Colonic mucosa (tissue), 4 donors: ENCODE results near the gene TMEM59L. TPM values are rescaled to one million over a fixed set of nuclear protein-coding genes. Genes with fewer than 3 reads are reported as not detected.

ENCODE experiments used
- DNase-seq: peaks from one replicate; pipeline ENCODE4 v3.0.0-alpha.2; 2020
- H3K27ac ChIP-seq: fragments of 200-600 bp; one replicate; pipeline ENCODE4 v1.8.0; 2021
- H3K27me3 ChIP-seq: fragments of 200-600 bp; one replicate; pipeline ENCODE4 v1.8.0; 2021
- H3K36me3 ChIP-seq: fragments of 200-600 bp; one replicate; pipeline ENCODE4 v1.8.0; 2021
- H3K4me1 ChIP-seq: fragments of 200-600 bp; one replicate; pipeline ENCODE4 v1.8.0; 2021; ENCODE audit warnings: mild to moderate bottlenecking
- H3K4me3 ChIP-seq: fragments of 200-600 bp; one replicate; pipeline ENCODE4 v1.8.0; 2021
- H3K9ac ChIP-seq, 2 donors: one replicate each; pipeline ENCODE4 v1.7.0; 2013; ENCODE audit warnings: control low read depth in 2 of 2, low read depth in 2 of 2, low read length in 2 of 2
- H3K9me3 ChIP-seq: fragments of 200-600 bp; one replicate; pipeline ENCODE4 v1.8.0; 2021
- intact Hi-C: fragments of 100-400 bp; cut with DNase I; formaldehyde crosslinking; loops from one replicate; pipeline ENCODE4 v1.14.1; 2022
- total RNA-seq, 2 donors: library from RNA; stranded (reverse); fragmentation: NEBNext Ultra II Directional in 1 of 2; extraction: Animal tissue kit (Norgen Biotek cat#: 25700) in 1 of 2; gene quantifications; one replicate each; pipeline ENCODE4 v1.2.1, GENCODE V29; 2021
- TF ChIP-seq, protein P1 (sequence below): fragments of 200-600 bp; IDR thresholded peaks from one replicate; pipeline ENCODE4 v1.8.0; 2022; ENCODE audit warnings: antibody characterized with exemption, mild to moderate bottlenecking
- donor health status: healthy.
- donor health status: DM: no; HTN: no; CAD: no.
- donor health status: DM: no; HTN: no; CAD: no.

Gene TMEM59L
- total RNA-seq, 2 donors from 2014 or later = 0.27 to 1.4 TPM

DNA sequence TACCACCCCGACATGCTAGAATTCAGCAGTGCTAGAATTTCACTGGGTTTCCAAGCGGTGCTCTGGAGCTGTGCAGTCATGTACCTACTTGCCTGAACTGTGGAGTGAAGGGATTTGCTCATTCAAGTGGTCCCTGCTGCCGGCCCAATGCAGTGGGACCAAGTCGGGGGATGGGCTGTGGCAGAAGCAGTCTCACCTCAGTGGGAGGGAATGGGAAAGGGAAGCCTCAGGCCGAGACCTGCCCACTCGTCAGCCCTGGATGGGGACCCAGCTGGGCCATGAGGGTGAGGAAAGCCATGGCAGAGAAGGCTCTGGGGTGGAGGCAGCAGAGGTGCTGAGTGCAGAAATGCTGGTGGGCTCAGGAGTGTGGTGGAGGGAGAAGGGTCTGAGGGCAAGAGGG, 39.1 kb downstream of the TMEM59L start:
- DNase-seq = no peak
- no peaks in the 10 kb centered on the region for H3K9me3 ChIP-seq
- intact Hi-C loops = no loop called here
- H3K36me3 ChIP-seq = no peaks in the 10 kb centered on the region
- H3K27ac ChIP-seq = no peak overlapping the region
- H3K9ac ChIP-seq = no peak overlapping the region
- no peaks in the 10 kb centered on the region for H3K4me1 ChIP-seq
- no peaks in the 10 kb centered on the region for H3K27me3 ChIP-seq
- H3K4me3 ChIP-seq = no peak overlapping the region
- TF ChIP-seq, protein P1, sequence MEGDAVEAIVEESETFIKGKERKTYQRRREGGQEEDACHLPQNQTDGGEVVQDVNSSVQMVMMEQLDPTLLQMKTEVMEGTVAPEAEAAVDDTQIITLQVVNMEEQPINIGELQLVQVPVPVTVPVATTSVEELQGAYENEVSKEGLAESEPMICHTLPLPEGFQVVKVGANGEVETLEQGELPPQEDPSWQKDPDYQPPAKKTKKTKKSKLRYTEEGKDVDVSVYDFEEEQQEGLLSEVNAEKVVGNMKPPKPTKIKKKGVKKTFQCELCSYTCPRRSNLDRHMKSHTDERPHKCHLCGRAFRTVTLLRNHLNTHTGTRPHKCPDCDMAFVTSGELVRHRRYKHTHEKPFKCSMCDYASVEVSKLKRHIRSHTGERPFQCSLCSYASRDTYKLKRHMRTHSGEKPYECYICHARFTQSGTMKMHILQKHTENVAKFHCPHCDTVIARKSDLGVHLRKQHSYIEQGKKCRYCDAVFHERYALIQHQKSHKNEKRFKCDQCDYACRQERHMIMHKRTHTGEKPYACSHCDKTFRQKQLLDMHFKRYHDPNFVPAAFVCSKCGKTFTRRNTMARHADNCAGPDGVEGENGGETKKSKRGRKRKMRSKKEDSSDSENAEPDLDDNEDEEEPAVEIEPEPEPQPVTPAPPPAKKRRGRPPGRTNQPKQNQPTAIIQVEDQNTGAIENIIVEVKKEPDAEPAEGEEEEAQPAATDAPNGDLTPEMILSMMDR = no peak

DNA sequence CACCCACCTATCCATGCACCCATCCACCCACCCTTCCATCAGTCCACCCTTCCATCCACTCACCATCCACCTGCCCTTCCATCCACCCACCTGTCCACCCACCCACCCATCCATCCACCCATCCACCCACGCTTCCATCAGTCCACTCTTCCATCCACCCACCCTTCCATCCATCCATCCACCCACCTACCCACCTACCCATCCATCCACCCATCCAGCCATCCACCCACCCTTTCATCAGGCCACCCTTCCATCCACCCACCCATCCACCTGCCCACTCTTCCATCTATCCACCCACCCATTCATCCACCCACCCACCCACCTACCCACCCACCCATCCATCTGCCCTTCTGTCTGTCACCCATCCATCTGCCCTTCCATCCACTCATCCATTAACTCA, 41.2 kb downstream of the TMEM59L start:
- no peaks in the 10 kb centered on the region for H3K27me3 ChIP-seq
- no peak overlapping the region for H3K9ac ChIP-seq
- H3K4me3 ChIP-seq = no peak overlapping the region
- H3K4me1 ChIP-seq = no peaks in the 10 kb centered on the region
- no peak for DNase-seq
- TF ChIP-seq, protein P1 = no peak
- intact Hi-C loops = no loop called here
- no peak overlapping the region for H3K27ac ChIP-seq
- no peaks in the 10 kb centered on the region for H3K36me3 ChIP-seq
- H3K9me3 ChIP-seq = no peaks in the 10 kb centered on the region

DNA sequence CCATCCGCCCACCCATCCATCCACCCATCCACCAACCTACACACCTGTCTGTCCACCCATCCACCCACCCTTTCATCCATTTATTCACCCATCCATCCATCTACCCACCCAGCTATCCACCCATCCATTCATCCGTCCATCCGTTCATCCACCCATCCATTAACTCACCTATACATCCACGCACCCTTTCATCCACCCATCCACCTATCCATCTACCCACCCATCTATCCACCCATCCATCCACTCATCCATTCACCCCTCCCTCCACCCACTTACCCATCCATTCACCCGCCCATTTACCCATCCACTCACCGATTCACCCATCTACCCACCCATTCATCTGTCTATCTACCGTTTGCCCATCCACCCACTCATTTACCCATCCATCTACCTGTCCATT, 41.8 kb downstream of the TMEM59L start:
- H3K4me1 ChIP-seq = no peaks in the 10 kb centered on the region

DNA sequence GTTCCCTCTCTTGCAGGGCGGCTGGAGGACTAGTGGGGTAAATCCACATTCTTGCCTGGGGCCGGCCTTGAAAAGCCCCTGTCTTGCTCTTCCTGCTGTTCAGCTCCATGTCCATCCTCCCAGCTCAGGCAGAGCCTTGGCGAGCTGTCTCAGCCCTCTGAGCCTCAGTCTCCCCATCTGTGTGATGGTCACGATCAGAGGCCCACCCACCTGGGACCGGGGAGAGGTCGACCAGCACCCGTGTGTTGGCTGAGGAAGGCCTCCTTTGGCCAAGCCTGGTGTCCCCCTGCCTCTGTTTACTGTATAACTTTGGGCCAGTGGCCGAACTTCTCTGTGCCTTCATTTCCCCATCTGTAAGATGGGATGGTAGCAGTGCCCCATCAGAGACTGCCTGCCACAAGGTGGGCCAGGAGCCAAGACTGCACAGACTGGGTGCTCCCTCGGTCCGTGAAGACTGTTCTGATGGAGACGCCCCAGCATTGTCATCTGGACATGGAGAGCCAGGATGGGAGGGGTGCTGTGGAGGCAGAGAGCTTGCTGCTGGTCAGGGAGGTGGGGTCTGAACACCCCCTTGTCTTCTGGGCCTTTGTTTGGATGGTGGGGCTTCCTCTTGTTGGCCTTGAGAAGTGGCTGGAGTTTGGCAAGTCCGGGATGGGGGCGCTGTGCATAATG, 42.6 kb downstream of the TMEM59L start:
- H3K27ac ChIP-seq = no peak overlapping the region
- H3K4me3 ChIP-seq = no peak overlapping the region
- TF ChIP-seq, protein P1 = no peak
- H3K9me3 ChIP-seq = no peaks in the 10 kb centered on the region
- intact Hi-C loops = no loop called here
- no peaks in the 10 kb centered on the region for H3K4me1 ChIP-seq
- H3K9ac ChIP-seq = no peak overlapping the region
- no peak for DNase-seq
- H3K27me3 ChIP-seq = no peaks in the 10 kb centered on the region
- H3K36me3 ChIP-seq = no peaks in the 10 kb centered on the region

More for the DNA sequence above, 41.8 kb downstream of the TMEM59L start:
- no peaks in the 10 kb centered on the region for H3K9me3 ChIP-seq
- no peak overlapping the region for H3K4me3 ChIP-seq
- H3K27me3 ChIP-seq = no peaks in the 10 kb centered on the region
- H3K27ac ChIP-seq = no peak overlapping the region
- intact Hi-C loops = no loop called here
- DNase-seq = no peak
- no peaks in the 10 kb centered on the region for H3K36me3 ChIP-seq
- TF ChIP-seq, protein P1 = no peak
- no peak overlapping the region for H3K9ac ChIP-seq

DNA sequence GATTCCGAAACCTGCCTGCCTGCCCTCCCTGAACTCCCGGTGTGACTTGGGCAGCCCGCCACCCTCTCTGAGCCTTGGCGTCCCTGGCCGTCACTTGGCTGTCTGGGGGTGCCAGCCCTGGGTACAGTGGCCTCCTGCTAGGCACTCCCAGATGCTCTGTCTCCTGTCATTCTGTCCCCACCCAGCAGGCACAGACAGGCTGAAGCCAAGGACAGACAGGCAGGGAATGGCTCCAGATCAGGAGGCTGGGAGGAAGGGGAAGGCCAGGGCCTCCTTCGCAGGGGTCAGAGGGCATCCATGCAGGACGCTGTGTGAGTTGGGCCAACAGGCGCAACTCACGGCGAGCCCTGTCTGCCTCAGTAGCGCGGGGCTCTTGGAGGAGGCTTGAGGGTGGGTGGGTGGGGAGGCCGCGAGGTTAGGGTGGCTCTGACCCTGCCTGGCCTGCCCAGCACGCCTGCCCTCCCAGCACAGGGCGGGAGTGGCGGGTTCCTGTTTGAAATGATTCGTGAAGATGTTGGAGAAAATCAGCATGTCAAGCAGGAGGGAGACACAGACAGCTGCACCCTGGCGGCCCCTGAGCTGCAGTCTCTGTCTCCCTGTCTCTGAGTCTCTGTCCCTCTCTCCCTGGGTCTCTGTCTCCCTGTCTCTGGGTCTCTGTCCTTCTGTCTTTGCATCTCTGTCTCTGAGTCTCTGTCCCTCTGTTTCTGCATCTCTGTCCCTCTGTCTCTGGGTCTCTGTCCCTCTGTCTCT, 43.8 kb downstream of the TMEM59L start:
- no peaks in the 10 kb centered on the region for H3K4me1 ChIP-seq
- H3K9ac ChIP-seq = no peak overlapping the region
- H3K27me3 ChIP-seq = no peaks in the 10 kb centered on the region
- H3K9me3 ChIP-seq = no peaks in the 10 kb centered on the region
- no peak for DNase-seq
- no peak overlapping the region for H3K4me3 ChIP-seq
- TF ChIP-seq, protein P1 = no peak
- no peaks in the 10 kb centered on the region for H3K36me3 ChIP-seq
- intact Hi-C loops = no loop called here
- H3K27ac ChIP-seq = no peak overlapping the region
